Measurements from ENCODE around the gene FUT7.

DNA sequence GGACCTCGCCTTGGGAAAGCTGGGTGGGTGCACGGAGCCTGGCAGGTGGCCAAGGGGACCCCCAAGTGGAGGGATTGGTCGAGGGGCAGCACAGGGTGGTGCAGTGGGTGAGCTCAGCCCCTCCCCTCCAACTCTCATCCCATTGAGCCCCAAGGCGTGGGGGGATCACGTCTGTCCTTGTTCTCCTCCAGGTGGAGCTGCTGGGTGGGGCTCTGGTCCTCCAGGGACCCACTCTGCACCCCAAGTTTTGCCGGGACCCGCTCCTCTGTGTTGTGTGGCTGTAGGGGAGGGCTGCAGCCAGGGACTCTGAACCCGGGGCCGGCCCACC is 3.6 kb upstream of the FUT7 start:
- TF ChIP-seq, protein P1, sequence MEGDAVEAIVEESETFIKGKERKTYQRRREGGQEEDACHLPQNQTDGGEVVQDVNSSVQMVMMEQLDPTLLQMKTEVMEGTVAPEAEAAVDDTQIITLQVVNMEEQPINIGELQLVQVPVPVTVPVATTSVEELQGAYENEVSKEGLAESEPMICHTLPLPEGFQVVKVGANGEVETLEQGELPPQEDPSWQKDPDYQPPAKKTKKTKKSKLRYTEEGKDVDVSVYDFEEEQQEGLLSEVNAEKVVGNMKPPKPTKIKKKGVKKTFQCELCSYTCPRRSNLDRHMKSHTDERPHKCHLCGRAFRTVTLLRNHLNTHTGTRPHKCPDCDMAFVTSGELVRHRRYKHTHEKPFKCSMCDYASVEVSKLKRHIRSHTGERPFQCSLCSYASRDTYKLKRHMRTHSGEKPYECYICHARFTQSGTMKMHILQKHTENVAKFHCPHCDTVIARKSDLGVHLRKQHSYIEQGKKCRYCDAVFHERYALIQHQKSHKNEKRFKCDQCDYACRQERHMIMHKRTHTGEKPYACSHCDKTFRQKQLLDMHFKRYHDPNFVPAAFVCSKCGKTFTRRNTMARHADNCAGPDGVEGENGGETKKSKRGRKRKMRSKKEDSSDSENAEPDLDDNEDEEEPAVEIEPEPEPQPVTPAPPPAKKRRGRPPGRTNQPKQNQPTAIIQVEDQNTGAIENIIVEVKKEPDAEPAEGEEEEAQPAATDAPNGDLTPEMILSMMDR (conservative IDR thresholded peaks at IDR 0.05 in 1 of 2, IDR thresholded peaks at IDR 0.05 in 1 of 2; ENCODE audit: low read depth in 1 of 2, low read length in 2 of 2) = no peak
- TF ChIP-seq EZH2 (IDR thresholded peaks at IDR 0.05; ENCODE audit: low read length, missing control alignments) = no peak
